WERI-Rb-1 (cell line): ENCODE data around the gene IL22.

Source experiments
- DNase-seq: peaks from one replicate; pipeline ENCODE4 v3.0.0-alpha.2; 2020
- H3K27ac ChIP-seq: fragments of 250-450 bp; sonication (Bioruptor Pico); 2 replicates; pipeline ENCODE4 v1.5.1; 2020; ENCODE audit warnings: mild to moderate bottlenecking, moderate library complexity
- H3K27me3 ChIP-seq: fragments of 250-450 bp; sonication (Bioruptor Pico); 2 replicates; pipeline ENCODE4 v1.5.1; 2021; ENCODE audit warnings: mild to moderate bottlenecking, low read depth, moderate library complexity; ENCODE audit not compliant: insufficient read depth, severe bottlenecking
- H3K36me3 ChIP-seq: fragments of 250-450 bp; sonication (Bioruptor Pico); 2 replicates; pipeline ENCODE4 v1.5.1; 2020; ENCODE audit warnings: mild to moderate bottlenecking, moderate library complexity
- H3K4me3 ChIP-seq: 2 replicates; pipeline ENCODE4 v1.5.1; 2011; ENCODE audit warnings: low read depth, mild to moderate bottlenecking, control low read depth, low read length
- H3K9me3 ChIP-seq: fragments of 250-450 bp; sonication (Bioruptor Pico); 2 replicates; pipeline ENCODE4 v1.5.1; 2021; ENCODE audit warnings: mild to moderate bottlenecking, moderate library complexity; ENCODE audit not compliant: severe bottlenecking
- CTCF ChIP-seq: IDR thresholded peaks from 2 replicates; pipeline ENCODE4 v1.5.1; 2011; ENCODE audit warnings: low read depth, mild to moderate bottlenecking, control low read depth, inconsistent platforms, low read length

Gene IL22

DNA sequence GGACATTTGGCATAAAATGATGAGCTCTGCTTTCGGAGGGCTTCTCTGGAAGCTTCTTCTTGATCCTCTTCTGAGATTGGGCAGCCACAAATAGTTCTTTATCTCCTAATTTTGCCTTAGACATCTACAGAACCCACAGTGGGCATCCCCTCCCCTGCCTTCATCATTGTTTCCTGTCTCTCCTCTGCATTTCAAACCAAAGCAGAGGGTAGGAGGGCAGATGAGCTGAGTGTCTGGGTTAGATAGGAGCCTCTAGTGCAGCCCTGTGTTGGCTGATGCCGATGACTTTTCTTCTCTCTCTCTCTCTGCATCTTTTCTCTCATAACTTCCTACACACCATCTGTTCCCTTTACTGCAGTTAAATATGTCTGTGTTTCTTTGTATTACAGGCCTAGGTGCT, 19.3 kb downstream of the IL22 start:
- H3K36me3 ChIP-seq, result no peaks in the 10 kb centered on the region
- no peaks in the 10 kb centered on the region for H3K27me3 ChIP-seq
- H3K4me3 ChIP-seq, result no peak overlapping the region
- H3K27ac ChIP-seq, result no peak overlapping the region
- no peaks in the 10 kb centered on the region for H3K9me3 ChIP-seq
- DNase-seq, result no peak
- TF ChIP-seq CTCF, result no peak

GRCh38 chr12:68233498-68233897, 19.9 kb downstream of the IL22 start:
- TF ChIP-seq CTCF, result no peak

GRCh38 chr12:68231691-68232090, 21.7 kb downstream of the IL22 start:
- no peaks in the 10 kb centered on the region for H3K27me3 ChIP-seq
- no peaks in the 10 kb centered on the region for H3K36me3 ChIP-seq
- no peak overlapping the region for H3K4me3 ChIP-seq
- no peaks in the 10 kb centered on the region for H3K9me3 ChIP-seq
- TF ChIP-seq CTCF, result no peak
- H3K27ac ChIP-seq, result no peak overlapping the region
- DNase-seq, result no peak

More at GRCh38 chr12:68233498-68233897, 19.9 kb downstream of the IL22 start:
- Histone ChIP-seq H3K36me3 (no peaks in the 10 kb centered on the region), H3K27ac (no peak overlapping the region), H3K4me3 (no peak overlapping the region), H3K27me3 (no peaks in the 10 kb centered on the region), H3K9me3 (no peaks in the 10 kb centered on the region)
- DNase-seq, result no peak

DNA sequence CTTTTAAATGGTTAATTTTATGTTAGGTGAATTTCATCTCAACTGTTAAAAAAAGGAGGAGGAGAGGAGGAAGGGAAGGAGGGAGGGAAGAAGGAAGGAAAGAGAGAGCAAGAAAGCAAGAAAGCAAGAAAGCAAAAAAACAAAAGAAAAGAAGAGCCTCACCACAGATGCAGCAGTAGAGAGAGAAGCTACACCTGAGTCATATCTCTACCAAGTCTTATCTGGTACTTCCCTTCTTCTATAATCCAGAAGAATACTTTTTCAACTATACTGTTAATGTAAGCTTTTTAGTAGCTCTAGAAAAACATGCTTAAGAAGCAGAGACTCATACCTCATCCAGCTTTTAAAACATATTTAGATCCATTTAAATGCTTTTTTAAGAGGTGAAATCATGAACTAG, 22.2 kb downstream of the IL22 start:
- Histone ChIP-seq H3K36me3 (no peaks in the 10 kb centered on the region), H3K4me3 (no peak overlapping the region), H3K27ac (no peak overlapping the region), H3K9me3 (no peaks in the 10 kb centered on the region), H3K27me3 (no peaks in the 10 kb centered on the region)
- no peak for TF ChIP-seq CTCF
- DNase-seq, result no peak

- H3K27ac ChIP-seq, result no peak overlapping the region
- no peak for TF ChIP-seq CTCF
- DNase-seq, result no peak
- H3K27me3 ChIP-seq, result no peaks in the 10 kb centered on the region
- no peak overlapping the region for H3K4me3 ChIP-seq
- H3K9me3 ChIP-seq, result no peaks in the 10 kb centered on the region
- H3K36me3 ChIP-seq, result no peaks in the 10 kb centered on the region
Observed at GRCh38 chr12:68229956-68230355, 23.4 kb downstream of the IL22 start.

DNA sequence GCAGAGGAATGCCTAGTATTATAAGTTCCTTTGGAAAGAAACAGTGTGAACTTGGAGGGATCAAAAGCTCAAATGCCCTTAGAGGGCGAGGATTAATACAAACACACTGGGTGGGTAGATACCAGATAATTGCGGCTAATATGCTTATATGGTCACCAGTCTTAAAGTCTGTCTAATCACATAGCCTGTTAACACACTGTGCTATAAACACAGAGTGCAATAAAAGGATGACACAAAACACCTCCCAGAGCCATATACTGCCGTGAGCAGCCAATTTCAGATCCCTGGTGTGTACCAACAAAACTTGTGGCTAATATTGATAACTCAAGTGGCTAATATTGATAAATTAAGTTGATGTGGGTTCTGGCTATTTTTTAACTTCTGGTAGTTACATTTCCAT, 26.0 kb downstream of the IL22 start:
- no peak for TF ChIP-seq CTCF
- no peaks in the 10 kb centered on the region for H3K36me3 ChIP-seq
- no peak for DNase-seq
- H3K9me3 ChIP-seq, result no peaks in the 10 kb centered on the region
- no peak overlapping the region for H3K4me3 ChIP-seq
- no peaks in the 10 kb centered on the region for H3K27me3 ChIP-seq
- H3K27ac ChIP-seq, result no peak overlapping the region
